ENCODE data around the gene C3orf70. TPM values are rescaled to one million over a fixed set of nuclear protein-coding genes. Genes with fewer than 3 reads are reported as not detected.

Gene C3orf70
- total RNA-seq, 1 experiment from 2014 or later, result not detected

DNA sequence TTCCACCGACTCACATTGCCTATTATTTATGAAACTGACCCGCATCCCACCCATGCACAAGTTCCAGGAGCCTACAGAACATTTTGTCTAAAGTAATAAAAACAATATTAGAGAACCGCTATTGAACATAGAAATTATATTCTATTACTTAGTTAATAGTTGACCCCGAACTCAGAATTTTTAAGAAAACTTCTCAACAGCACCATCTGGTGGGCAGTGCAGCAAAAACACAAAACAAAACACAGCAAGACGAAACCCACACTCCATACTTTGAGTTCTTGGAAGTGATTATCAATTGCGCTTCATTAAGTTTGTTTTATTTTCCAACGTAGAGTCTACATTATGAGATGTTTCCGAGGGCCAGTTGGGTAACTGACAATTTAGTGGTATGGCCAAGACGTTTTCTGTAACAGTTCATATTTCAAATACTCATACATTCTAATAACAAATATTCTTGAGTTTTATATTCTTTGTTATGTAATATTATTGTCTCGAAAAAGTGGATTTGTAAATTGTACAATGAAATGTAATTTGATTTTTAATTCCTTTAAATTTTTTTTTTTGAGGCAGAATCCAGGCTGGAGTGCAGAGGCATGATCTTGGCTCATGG is 24.0 kb upstream of the C3orf70 start:
- H3K27me3 ChIP-seq (ENCODE audit: low read length), result no peaks in the 10 kb centered on the region
- H3K36me3 ChIP-seq (ENCODE audit: insufficient read depth, low read length), result no peaks in the 10 kb centered on the region
- H3K27ac ChIP-seq (ENCODE audit: low read length), result no peak overlapping the region
- H3K4me3 ChIP-seq (ENCODE audit: low read length), result no peak overlapping the region
- no peak overlapping the region for H3K4me2 ChIP-seq (ENCODE audit: low read depth, low read length, poor library complexity, severe bottlenecking)
- no peaks in the 10 kb centered on the region for H4K20me1 ChIP-seq (ENCODE audit: insufficient read depth, low read depth, low read length)
- H3K9me3 ChIP-seq (ENCODE audit: low read length), result no peaks in the 10 kb centered on the region
- no peaks in the 10 kb centered on the region for H3K9me2 ChIP-seq (replicated peaks; ENCODE audit: insufficient read depth, low read length)
- peaks cover 12% of the 10 kb centered on the region for H3K4me1 ChIP-seq (ENCODE audit: low read length)
- no peak overlapping the region for H3K9ac ChIP-seq (ENCODE audit: low read length)
- no peaks in the 10 kb centered on the region for H3K79me2 ChIP-seq (ENCODE audit: low read length)
- H2AFZ ChIP-seq (ENCODE audit: low read length), result no peak overlapping the region
- DNase-seq, result peak; percentile 88

DNA sequence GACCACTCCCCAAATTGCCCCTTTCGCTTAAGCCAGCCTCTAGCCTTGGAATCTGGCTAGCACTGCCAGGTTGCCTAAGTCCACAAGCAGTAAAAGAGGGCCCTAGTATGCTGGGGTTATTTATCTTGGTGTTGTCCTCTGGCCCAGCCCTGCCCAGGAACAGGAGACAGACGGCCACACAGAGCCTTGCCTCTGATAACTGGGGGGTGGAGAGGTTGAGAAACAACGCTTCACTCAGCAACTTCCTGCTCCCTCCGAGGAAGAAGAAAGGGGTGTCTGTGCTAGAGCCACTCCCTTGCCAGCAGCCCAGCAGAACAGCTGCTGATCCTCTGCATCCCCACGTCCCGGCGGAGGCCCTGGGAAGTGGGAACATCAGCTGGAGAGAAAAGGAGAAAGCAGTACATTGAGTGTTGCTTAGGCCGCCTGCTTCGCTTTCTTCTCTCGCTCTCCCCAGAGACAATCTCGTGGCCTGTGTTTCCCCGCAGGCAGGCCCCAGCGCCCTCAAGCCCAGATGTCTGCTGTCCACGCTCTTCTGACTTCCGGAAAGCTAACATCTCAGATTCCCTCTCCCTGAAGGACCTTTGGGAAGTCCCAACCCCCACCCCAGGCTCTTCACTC is 22.6 kb upstream of the C3orf70 start:
- peak overlapping the region; percentile 64 for H3K4me2 ChIP-seq (ENCODE audit: low read depth, low read length, poor library complexity, severe bottlenecking)

DNA sequence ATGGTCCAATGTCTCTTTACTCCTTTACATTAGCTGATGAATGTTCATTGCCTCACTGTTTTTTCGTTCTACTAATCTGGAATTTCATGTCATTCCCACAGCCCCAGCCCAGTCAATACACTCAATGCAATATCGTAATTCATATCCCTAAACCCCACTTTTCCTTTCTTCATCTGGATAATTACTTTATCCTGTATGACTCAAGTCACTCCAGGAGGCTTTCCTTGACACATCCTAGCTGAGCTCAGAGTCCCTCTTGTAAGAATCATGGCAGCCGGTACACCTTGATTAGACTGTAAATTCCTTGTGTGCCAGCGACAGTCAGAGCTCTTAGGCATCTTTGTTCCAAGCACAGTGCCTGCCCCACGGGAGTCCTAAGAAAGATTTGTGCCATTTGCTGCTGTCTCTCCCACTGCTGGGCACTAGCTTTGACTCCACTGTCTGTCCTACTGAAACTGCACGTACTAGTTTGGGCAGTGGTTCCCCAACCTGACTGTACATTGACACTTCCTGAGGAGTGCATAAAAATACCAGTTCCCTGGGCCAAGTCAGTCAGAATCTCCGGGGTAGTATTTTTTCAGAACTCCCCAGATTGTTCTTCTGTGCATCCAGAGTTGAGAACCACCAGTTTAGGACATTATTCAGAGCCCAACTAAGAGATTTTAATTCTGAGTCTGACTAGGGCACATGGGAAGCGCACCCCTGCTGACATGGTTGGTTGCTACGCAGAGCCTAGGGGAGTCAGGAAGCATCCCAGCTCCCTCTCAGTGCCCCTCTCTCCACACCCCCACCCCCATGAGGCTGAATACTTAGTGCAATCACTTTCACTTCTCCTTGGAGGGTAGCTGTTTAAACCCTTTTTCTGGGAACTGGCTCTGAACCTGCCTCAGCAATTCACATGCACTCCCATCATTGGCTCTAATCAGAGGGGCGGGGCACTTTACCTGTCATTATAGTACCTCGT is 19.5 kb upstream of the C3orf70 start:
- H2AFZ ChIP-seq (ENCODE audit: low read length), result no peak overlapping the region
- no peak for DNase-seq

More for the DNA sequence above, 22.6 kb upstream of the C3orf70 start:
- Histone ChIP-seq H3K27me3 (ENCODE audit: low read length) (no peaks in the 10 kb centered on the region), H3K9me2 (replicated peaks; ENCODE audit: insufficient read depth, low read length) (no peaks in the 10 kb centered on the region), H3K79me2 (ENCODE audit: low read length) (no peaks in the 10 kb centered on the region), H3K9me3 (ENCODE audit: low read length) (no peaks in the 10 kb centered on the region), H4K20me1 (ENCODE audit: insufficient read depth, low read depth, low read length) (no peaks in the 10 kb centered on the region), H3K36me3 (ENCODE audit: insufficient read depth, low read length) (no peaks in the 10 kb centered on the region), H3K4me3 (ENCODE audit: low read length) (peak overlapping the region; percentile 33), H3K4me1 (ENCODE audit: low read length) (peaks cover 12% of the 10 kb centered on the region), H3K27ac (ENCODE audit: low read length) (no peak overlapping the region), H3K9ac (ENCODE audit: low read length) (peak overlapping the region; percentile 43), H2AFZ (ENCODE audit: low read length) (peak overlapping the region; percentile 94)
- peak; percentile 75 for DNase-seq

DNA sequence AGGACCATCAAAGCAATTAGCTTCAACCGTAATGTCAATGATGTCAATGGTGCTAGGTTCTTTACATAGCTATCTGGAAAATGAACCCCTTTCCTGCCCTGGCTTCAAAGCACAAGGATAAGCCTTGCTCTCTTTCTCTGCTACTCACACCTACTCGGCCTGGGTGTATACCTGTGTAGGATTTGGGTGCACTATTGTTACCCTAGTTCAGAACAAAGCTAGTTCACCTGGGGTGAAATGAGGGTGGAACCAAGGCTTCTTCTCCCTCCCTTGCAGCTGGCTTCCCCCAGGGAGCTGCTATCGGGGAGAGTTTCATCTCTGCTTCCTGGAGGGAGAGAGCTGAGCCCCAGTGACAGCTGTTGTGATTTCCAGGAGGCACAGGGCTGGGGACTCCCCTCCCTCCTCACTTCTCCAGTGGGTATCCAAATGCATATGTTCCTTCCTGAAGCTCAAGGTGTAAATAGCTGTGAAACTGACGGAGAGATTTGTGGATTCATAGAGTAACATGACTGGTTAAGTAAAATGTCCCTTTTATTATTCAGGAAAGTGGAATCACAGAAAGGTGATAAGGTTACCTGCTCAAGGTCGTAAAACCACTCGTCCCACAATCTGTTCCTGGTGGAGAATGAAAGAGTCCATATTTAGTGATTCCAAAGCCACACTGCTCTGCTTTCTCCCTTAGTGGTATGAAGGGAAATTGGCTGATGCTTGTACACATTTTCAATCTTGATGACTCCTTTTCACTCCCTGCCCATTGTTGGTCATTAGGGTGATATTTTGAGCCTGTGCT is 11.8 kb upstream of the C3orf70 start:
- H3K9me3 ChIP-seq (ENCODE audit: low read length), result no peaks in the 10 kb centered on the region
- no peaks in the 10 kb centered on the region for H3K4me1 ChIP-seq (ENCODE audit: low read length)
- no peaks in the 10 kb centered on the region for H4K20me1 ChIP-seq (ENCODE audit: insufficient read depth, low read depth, low read length)
- H3K27me3 ChIP-seq (ENCODE audit: low read length), result no peaks in the 10 kb centered on the region
- no peak overlapping the region for H3K4me2 ChIP-seq (ENCODE audit: low read depth, low read length, poor library complexity, severe bottlenecking)
- no peak overlapping the region for H2AFZ ChIP-seq (ENCODE audit: low read length)
- H3K79me2 ChIP-seq (ENCODE audit: low read length), result no peaks in the 10 kb centered on the region
- no peak for DNase-seq
- H3K27ac ChIP-seq (ENCODE audit: low read length), result no peak overlapping the region
- H3K36me3 ChIP-seq (ENCODE audit: insufficient read depth, low read length), result no peaks in the 10 kb centered on the region
- no peaks in the 10 kb centered on the region for H3K9me2 ChIP-seq (replicated peaks; ENCODE audit: insufficient read depth, low read length)
- H3K4me3 ChIP-seq (ENCODE audit: low read length), result no peak overlapping the region
- H3K9ac ChIP-seq (ENCODE audit: low read length), result no peak overlapping the region

More for the DNA sequence above, 19.5 kb upstream of the C3orf70 start:
- H4K20me1 ChIP-seq (ENCODE audit: insufficient read depth, low read depth, low read length), result no peaks in the 10 kb centered on the region
- H3K4me1 ChIP-seq (ENCODE audit: low read length), result peaks cover 12% of the 10 kb centered on the region
- no peak overlapping the region for H3K4me2 ChIP-seq (ENCODE audit: low read depth, low read length, poor library complexity, severe bottlenecking)
- no peaks in the 10 kb centered on the region for H3K9me3 ChIP-seq (ENCODE audit: low read length)
- H3K36me3 ChIP-seq (ENCODE audit: insufficient read depth, low read length), result no peaks in the 10 kb centered on the region
- H3K9me2 ChIP-seq (replicated peaks; ENCODE audit: insufficient read depth, low read length), result no peaks in the 10 kb centered on the region
- no peak overlapping the region for H3K4me3 ChIP-seq (ENCODE audit: low read length)
- no peak overlapping the region for H3K9ac ChIP-seq (ENCODE audit: low read length)
- no peaks in the 10 kb centered on the region for H3K27me3 ChIP-seq (ENCODE audit: low read length)
- H3K79me2 ChIP-seq (ENCODE audit: low read length), result no peaks in the 10 kb centered on the region
- no peak overlapping the region for H3K27ac ChIP-seq (ENCODE audit: low read length)

DNA sequence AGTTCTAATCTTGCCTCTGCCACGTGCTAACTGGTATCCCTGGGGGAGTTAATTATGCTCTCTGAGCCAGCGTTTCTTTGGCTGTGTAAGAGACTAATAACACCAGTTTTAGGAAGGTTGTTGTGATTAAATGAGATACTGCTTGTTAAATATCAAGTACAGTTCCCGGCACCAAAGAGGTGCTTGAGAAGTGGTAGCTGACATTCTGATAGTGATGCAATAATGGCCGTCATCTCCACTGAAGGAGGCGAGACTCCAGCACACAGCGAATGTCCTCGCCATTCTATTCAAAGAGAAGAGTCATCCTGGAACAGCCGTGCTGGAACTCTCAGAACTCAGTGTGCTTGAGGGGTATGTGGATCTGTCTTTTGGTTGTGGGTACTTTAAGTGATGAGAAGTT is 9.8 kb upstream of the C3orf70 start:
- no peaks in the 10 kb centered on the region for H4K20me1 ChIP-seq (ENCODE audit: insufficient read depth, low read depth, low read length)

DNA sequence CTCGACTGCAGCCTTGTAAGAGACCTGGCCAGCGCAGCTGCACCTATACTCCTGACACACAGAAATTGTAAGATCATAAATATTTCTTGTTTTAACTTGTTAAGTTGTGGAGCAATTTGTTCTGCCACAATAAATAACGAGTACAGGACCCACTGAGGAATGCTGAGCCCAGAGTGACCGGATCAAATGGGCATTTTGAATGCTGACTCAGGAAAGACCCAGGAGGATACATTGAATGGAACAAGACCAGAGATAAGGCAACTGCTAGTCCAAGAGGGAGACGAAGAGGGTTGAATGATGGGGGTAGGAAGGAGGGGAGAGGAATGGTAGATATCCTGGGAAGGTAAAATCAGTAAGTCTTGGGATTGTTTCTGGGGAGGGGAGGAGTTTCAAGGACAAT is 8.9 kb upstream of the C3orf70 start:
- H3K4me3 ChIP-seq (ENCODE audit: low read length), result no peak overlapping the region
- no peaks in the 10 kb centered on the region for H3K79me2 ChIP-seq (ENCODE audit: low read length)
- no peaks in the 10 kb centered on the region for H3K9me2 ChIP-seq (replicated peaks; ENCODE audit: insufficient read depth, low read length)
- H3K9me3 ChIP-seq (ENCODE audit: low read length), result no peaks in the 10 kb centered on the region
- no peaks in the 10 kb centered on the region for H3K27me3 ChIP-seq (ENCODE audit: low read length)
- no peaks in the 10 kb centered on the region for H3K4me1 ChIP-seq (ENCODE audit: low read length)
- H3K9ac ChIP-seq (ENCODE audit: low read length), result no peak overlapping the region
- H4K20me1 ChIP-seq (ENCODE audit: insufficient read depth, low read depth, low read length), result no peaks in the 10 kb centered on the region
- H2AFZ ChIP-seq (ENCODE audit: low read length), result no peak overlapping the region
- no peak overlapping the region for H3K27ac ChIP-seq (ENCODE audit: low read length)
- H3K36me3 ChIP-seq (ENCODE audit: insufficient read depth, low read length), result no peaks in the 10 kb centered on the region
- DNase-seq, result no peak
- no peak overlapping the region for H3K4me2 ChIP-seq (ENCODE audit: low read depth, low read length, poor library complexity, severe bottlenecking)

More for the DNA sequence above, 9.8 kb upstream of the C3orf70 start:
- no peak overlapping the region for H3K4me2 ChIP-seq (ENCODE audit: low read depth, low read length, poor library complexity, severe bottlenecking)
- H3K4me1 ChIP-seq (ENCODE audit: low read length), result no peaks in the 10 kb centered on the region
- H3K79me2 ChIP-seq (ENCODE audit: low read length), result no peaks in the 10 kb centered on the region
- H2AFZ ChIP-seq (ENCODE audit: low read length), result no peak overlapping the region
- no peak for DNase-seq
- H3K9me2 ChIP-seq (replicated peaks; ENCODE audit: insufficient read depth, low read length), result no peaks in the 10 kb centered on the region
- H3K27ac ChIP-seq (ENCODE audit: low read length), result no peak overlapping the region
- no peaks in the 10 kb centered on the region for H3K27me3 ChIP-seq (ENCODE audit: low read length)
- H3K9ac ChIP-seq (ENCODE audit: low read length), result no peak overlapping the region
- no peak overlapping the region for H3K4me3 ChIP-seq (ENCODE audit: low read length)
- H3K36me3 ChIP-seq (ENCODE audit: insufficient read depth, low read length), result no peaks in the 10 kb centered on the region
- H3K9me3 ChIP-seq (ENCODE audit: low read length), result no peaks in the 10 kb centered on the region

DNA sequence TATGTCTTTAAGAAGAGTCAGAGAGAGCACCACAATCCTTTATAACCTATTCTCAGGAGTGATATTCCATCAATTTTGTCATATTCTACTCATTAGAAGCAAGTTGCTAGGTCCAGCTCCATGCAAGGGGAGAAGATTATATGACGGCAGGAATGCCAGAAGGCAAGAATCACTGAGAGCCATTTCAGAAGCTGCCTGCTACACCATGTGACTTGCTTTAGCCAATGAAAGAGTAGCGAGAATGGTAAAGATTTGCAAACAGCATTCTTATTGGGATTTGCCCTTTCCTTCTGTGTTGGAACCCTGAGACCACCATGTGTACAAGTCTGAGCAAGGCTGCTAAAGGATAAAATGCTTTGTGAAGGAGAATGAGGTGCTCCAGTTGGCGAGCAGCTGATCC is 4.5 kb upstream of the C3orf70 start:
- no peak overlapping the region for H3K4me3 ChIP-seq (ENCODE audit: low read length)
- no peak overlapping the region for H2AFZ ChIP-seq (ENCODE audit: low read length)
- H3K79me2 ChIP-seq (ENCODE audit: low read length), result no peaks in the 10 kb centered on the region
- H3K27ac ChIP-seq (ENCODE audit: low read length), result no peak overlapping the region
- H3K36me3 ChIP-seq (ENCODE audit: insufficient read depth, low read length), result no peaks in the 10 kb centered on the region
- no peaks in the 10 kb centered on the region for H3K9me2 ChIP-seq (replicated peaks; ENCODE audit: insufficient read depth, low read length)
- H4K20me1 ChIP-seq (ENCODE audit: insufficient read depth, low read depth, low read length), result no peaks in the 10 kb centered on the region
- H3K4me1 ChIP-seq (ENCODE audit: low read length), result no peaks in the 10 kb centered on the region
- H3K4me2 ChIP-seq (ENCODE audit: low read depth, low read length, poor library complexity, severe bottlenecking), result no peak overlapping the region
- H3K9me3 ChIP-seq (ENCODE audit: low read length), result no peaks in the 10 kb centered on the region
- H3K27me3 ChIP-seq (ENCODE audit: low read length), result no peaks in the 10 kb centered on the region
- no peak for DNase-seq
- no peak overlapping the region for H3K9ac ChIP-seq (ENCODE audit: low read length)

Measured in Karpas-422 (cell line).